ENCODE measurements around the gene SHISA8.

The SHISA8 gene

GRCh38 chr22:41913040-41913719 is 1.7 kb downstream of the SHISA8 start:
- Mint-ChIP-seq H3K4me3 (peak overlapping the region; percentile 48 to 74 (median 51)), H3K9me3 (no peaks in the 10 kb centered on the region), H3K4me1 (peaks cover 16% of the 10 kb centered on the region), H3K27me3 (ENCODE audit: low read depth) (peaks cover 87% of the 10 kb centered on the region), H3K27ac (no peak overlapping the region), H3K36me3 (ENCODE audit: low read depth) (no peaks in the 10 kb centered on the region)
- no peak for TF ChIP-seq CTCF (IDR thresholded peaks at IDR 0.05; ENCODE audit: unreplicated experiment in 3 of 3)

- Mint-ChIP-seq H3K4me1 (peaks cover 14% of the 10 kb centered on the region), H3K27ac (no peak overlapping the region), H3K27me3 (ENCODE audit: low read depth) (peaks cover 84% of the 10 kb centered on the region), H3K4me3 (peak overlapping the region; percentile 11 to 74 (median 49)), H3K9me3 (no peaks in the 10 kb centered on the region), H3K36me3 (ENCODE audit: low read depth) (no peaks in the 10 kb centered on the region)
- no peak for TF ChIP-seq CTCF (IDR thresholded peaks at IDR 0.05; ENCODE audit: unreplicated experiment in 3 of 3)
These were observed 2.4 kb downstream of the SHISA8 start for GRCh38 chr22:41912338-41913039.

GRCh38 chr22:41911001-41911611 is 3.8 kb downstream of the SHISA8 start:
- H3K4me1 Mint-ChIP-seq = peaks cover 9% of the 10 kb centered on the region
- no peak overlapping the region for H3K27ac Mint-ChIP-seq
- peaks cover 74% of the 10 kb centered on the region for H3K27me3 Mint-ChIP-seq (ENCODE audit: low read depth)
- H3K9me3 Mint-ChIP-seq = no peaks in the 10 kb centered on the region
- H3K36me3 Mint-ChIP-seq (ENCODE audit: low read depth) = peaks cover 3% of the 10 kb centered on the region
- peak overlapping the region in 2 of 3 experiments; percentile 40 to 64 for H3K4me3 Mint-ChIP-seq
- no peak for TF ChIP-seq CTCF (IDR thresholded peaks at IDR 0.05; ENCODE audit: unreplicated experiment in 3 of 3)

GRCh38 chr22:41910050-41911000 is 4.5 kb downstream of the SHISA8 start:
- H3K27ac Mint-ChIP-seq = no peak overlapping the region
- H3K36me3 Mint-ChIP-seq (ENCODE audit: low read depth) = peaks cover 10% of the 10 kb centered on the region
- H3K9me3 Mint-ChIP-seq = no peaks in the 10 kb centered on the region
- H3K4me1 Mint-ChIP-seq = peaks cover 5% of the 10 kb centered on the region
- TF ChIP-seq CTCF (IDR thresholded peaks at IDR 0.05; ENCODE audit: unreplicated experiment in 3 of 3) = no peak
- peaks cover 66% of the 10 kb centered on the region for H3K27me3 Mint-ChIP-seq (ENCODE audit: low read depth)
- H3K4me3 Mint-ChIP-seq = no peak overlapping the region

GRCh38 chr22:41909310-41910049 is 5.4 kb downstream of the SHISA8 start:
- peaks cover 62% of the 10 kb centered on the region for H3K27me3 Mint-ChIP-seq (ENCODE audit: low read depth)
- peaks cover 5% of the 10 kb centered on the region for H3K4me1 Mint-ChIP-seq
- no peak for TF ChIP-seq CTCF (IDR thresholded peaks at IDR 0.05; ENCODE audit: unreplicated experiment in 3 of 3)
- H3K9me3 Mint-ChIP-seq = no peaks in the 10 kb centered on the region
- peak overlapping the region; percentile 23 to 64 (median 46) for H3K4me3 Mint-ChIP-seq
- H3K27ac Mint-ChIP-seq = no peak overlapping the region
- H3K36me3 Mint-ChIP-seq (ENCODE audit: low read depth) = peaks cover 10% of the 10 kb centered on the region
